ENCODE data around the gene HNF4A. TPM values are rescaled to one million over a fixed set of nuclear protein-coding genes. Genes with fewer than 3 reads are reported as not detected.
"Not testable (repeated sequence)": the region's sequence is repeated elsewhere in the genome, so short reads cannot be mapped to it uniquely, and the experiment has no call there.

HNF4A gene
- total RNA-seq, 5 donors from 2014 or later (not counting 1 experiment from before 2014, with no cell fraction given), result 0.16 to 0.35 (median 0.32) TPM; not detected in 2

GRCh38 chr20:44319839-44320422 lies 35.6 kb upstream of the HNF4A start:
- Mint-ChIP-seq H3K4me3 (no peak overlapping the region), H3K27me3 (peaks cover 0 to 4% of the 10 kb centered on the region in 2 donors), H3K9me3 (no peaks in the 10 kb centered on the region), H3K27ac (no peak overlapping the region), H3K36me3 (no peaks in the 10 kb centered on the region), H3K4me1 (no peaks in the 10 kb centered on the region)
- no peaks in the 10 kb centered on the region for H3K4me1 ChIP-seq (ENCODE audit: control insufficient read depth in 1 of 2, extremely low read depth in 1 of 2, insufficient read depth in 2 of 2, low read length in 2 of 2)
- POLR2A ChIA-PET, result interaction anchor here in 1 of 2 donors (0.6 to 0.7 kb wide), 2 partner anchors 9 to 566 kb away, joined by 3 read pairs; partner anchors contain the start of genes FITM2 and YWHAB
- H3K9me3 ChIP-seq, result no peaks in the 10 kb centered on the region
- ATAC-seq (replicated peaks in 1 of 4), result no peak
- H3K4me3 ChIP-seq (ENCODE audit: control insufficient read depth in 1 of 2, extremely low read depth in 1 of 2, low read length in 1 of 2), result no peak overlapping the region
- H3K27ac ChIP-seq (ENCODE audit: low read length), result no peak overlapping the region
- no peak for DNase-seq
- H3K36me3 ChIP-seq (ENCODE audit: control insufficient read depth in 2 of 2, extremely low read depth in 1 of 2, insufficient read depth in 1 of 2, low read length in 1 of 2), result no peaks in the 10 kb centered on the region
- WGBS (ENCODE audit: insufficient coverage), result no CpG with 5 or more reads among the region's 2 CpGs
- peaks cover 0 to 16% of the 10 kb centered on the region in 2 experiments for H3K27me3 ChIP-seq (replicated peaks in 1 of 2; ENCODE audit: control insufficient read depth in 2 of 2, extremely low read depth in 1 of 2, insufficient read depth in 2 of 2, low read length in 1 of 2)
- CTCF ChIA-PET, result interaction anchor here (0.6 to 4.4 kb wide), 5 partner anchors 8 to 131 kb away, joined by 3 to 30 read pairs (median 3); partner anchors contain the start of gene FITM2 (in 1 of the 2)

- no peaks in the 10 kb centered on the region for H3K9me3 ChIP-seq
- no peak for DNase-seq
- Mint-ChIP-seq H3K27ac (no peak overlapping the region), H3K4me3 (no peak overlapping the region), H3K36me3 (no peaks in the 10 kb centered on the region), H3K27me3 (peaks cover 0 to 6% of the 10 kb centered on the region in 2 donors), H3K9me3 (no peaks in the 10 kb centered on the region), H3K4me1 (peaks cover 0 to 2% (median 0%) of the 10 kb centered on the region in 3 donors)
- H3K27ac ChIP-seq (ENCODE audit: low read length), result no peak overlapping the region
- no peaks in the 10 kb centered on the region for H3K36me3 ChIP-seq (ENCODE audit: control insufficient read depth in 2 of 2, extremely low read depth in 1 of 2, insufficient read depth in 1 of 2, low read length in 1 of 2)
- ChIA-PET CTCF (interaction anchor here in 1 of 2 donors (0.5 kb wide), 1 partner anchor 10 kb away, joined by 12 read pairs; no protein-coding TSS in a partner anchor), POLR2A (no interaction called here)
- ATAC-seq (replicated peaks in 1 of 4), result no peak
- peaks cover 0 to 6% of the 10 kb centered on the region in 2 experiments for H3K4me1 ChIP-seq (ENCODE audit: control insufficient read depth in 1 of 2, extremely low read depth in 1 of 2, insufficient read depth in 2 of 2, low read length in 2 of 2)
- H3K4me3 ChIP-seq (ENCODE audit: control insufficient read depth in 1 of 2, extremely low read depth in 1 of 2, low read length in 1 of 2), result no peak overlapping the region
- WGBS (ENCODE audit: insufficient coverage), result 40% methylated on average over 1 of the region's 1 CpG
- H3K27me3 ChIP-seq (replicated peaks in 1 of 2; ENCODE audit: control insufficient read depth in 2 of 2, extremely low read depth in 1 of 2, insufficient read depth in 2 of 2, low read length in 1 of 2), result peaks cover 0 to 23% of the 10 kb centered on the region in 2 experiments
Observed at GRCh38 chr20:44324343-44324742, 31.2 kb upstream of the HNF4A start.

- CTCF ChIA-PET, result interaction anchor here in 1 of 2 donors (1.5 kb wide), 1 partner anchor 15 kb away, joined by 4 read pairs; the partner anchor contains the start of gene FITM2
- no peaks in the 10 kb centered on the region for H3K9me3 ChIP-seq
- Mint-ChIP-seq H3K27ac (no peak overlapping the region), H3K36me3 (no peaks in the 10 kb centered on the region), H3K4me1 (peaks cover 0 to 2% (median 0%) of the 10 kb centered on the region in 3 donors), H3K9me3 (no peaks in the 10 kb centered on the region), H3K27me3 (peaks cover 0 to 10% of the 10 kb centered on the region in 2 donors), H3K4me3 (peak overlapping the region in 2 of 3 donors; percentile 52 to 68)
- 2% methylated on average over 27 of the region's 50 CpGs for WGBS (ENCODE audit: insufficient coverage)
- peak overlapping the region; percentile 12 to 32 for H3K4me3 ChIP-seq (ENCODE audit: control insufficient read depth in 1 of 2, extremely low read depth in 1 of 2, low read length in 1 of 2)
- DNase-seq (peak in 13 of 35 experiments; percentile 2 to 29 (median 10)), ATAC-seq (replicated peaks in 1 of 4) (peak; percentile 71 to 80 (median 74))
- H3K27ac ChIP-seq (ENCODE audit: low read length), result no peak overlapping the region
- H3K4me1 ChIP-seq (ENCODE audit: control insufficient read depth in 1 of 2, extremely low read depth in 1 of 2, insufficient read depth in 2 of 2, low read length in 2 of 2), result peaks cover 0 to 6% of the 10 kb centered on the region in 2 experiments
- H3K36me3 ChIP-seq (ENCODE audit: control insufficient read depth in 2 of 2, extremely low read depth in 1 of 2, insufficient read depth in 1 of 2, low read length in 1 of 2), result no peaks in the 10 kb centered on the region
- POLR2A ChIA-PET, result interaction anchor here in 1 of 2 donors (0.6 kb wide), 1 partner anchor 10 kb away, joined by 3 read pairs; no protein-coding TSS in a partner anchor
- peaks cover 0 to 31% of the 10 kb centered on the region in 2 experiments for H3K27me3 ChIP-seq (replicated peaks in 1 of 2; ENCODE audit: control insufficient read depth in 2 of 2, extremely low read depth in 1 of 2, insufficient read depth in 2 of 2, low read length in 1 of 2)
Observed at GRCh38 chr20:44326391-44327159, 28.9 kb upstream of the HNF4A start.

- WGBS (ENCODE audit: insufficient coverage), result 89% methylated on average over 6 of the region's 7 CpGs
- POLR2A ChIA-PET, result interaction anchor here in 1 of 2 donors (0.7 kb wide), 1 partner anchor 709 kb away, joined by 3 read pairs; no protein-coding TSS in a partner anchor
Observed at GRCh38 chr20:44327748-44328147, 27.8 kb upstream of the HNF4A start.

GRCh38 chr20:44328428-44328827 lies 27.1 kb upstream of the HNF4A start:
- H3K9me3 Mint-ChIP-seq, result no peaks in the 10 kb centered on the region

More at GRCh38 chr20:44327748-44328147, 27.8 kb upstream of the HNF4A start:
- not testable (repeated sequence) for H3K9me3 Mint-ChIP-seq; H3K27ac Mint-ChIP-seq; DNase-seq; H3K4me3 ChIP-seq (ENCODE audit: control insufficient read depth in 1 of 2, extremely low read depth in 1 of 2, low read length in 1 of 2); H3K4me1 ChIP-seq (ENCODE audit: control insufficient read depth in 1 of 2, extremely low read depth in 1 of 2, insufficient read depth in 2 of 2, low read length in 2 of 2); H3K27ac ChIP-seq (ENCODE audit: low read length); H3K4me1 Mint-ChIP-seq; H3K9me3 ChIP-seq; H3K36me3 ChIP-seq (ENCODE audit: control insufficient read depth in 2 of 2, extremely low read depth in 1 of 2, insufficient read depth in 1 of 2, low read length in 1 of 2); H3K36me3 Mint-ChIP-seq; ATAC-seq (replicated peaks in 1 of 4); H3K27me3 Mint-ChIP-seq
- H3K4me3 Mint-ChIP-seq, result peak overlapping the region in 1 of 3 donors; percentile 68
- CTCF ChIA-PET, result interaction anchor here (0.7 to 1.5 kb wide), 3 partner anchors 13 to 112 kb away, joined by 3 to 6 read pairs (median 4); partner anchors contain the start of gene FITM2 (in 1 of the 2)
- H3K27me3 ChIP-seq (replicated peaks in 1 of 2; ENCODE audit: control insufficient read depth in 2 of 2, extremely low read depth in 1 of 2, insufficient read depth in 2 of 2, low read length in 1 of 2), result peaks cover 0 to 29% of the 10 kb centered on the region in 2 experiments

GRCh38 chr20:44331201-44331600 lies 24.3 kb upstream of the HNF4A start:
- Histone ChIP-seq H3K4me1 (ENCODE audit: control insufficient read depth in 1 of 2, extremely low read depth in 1 of 2, insufficient read depth in 2 of 2, low read length in 2 of 2) (peaks cover 0 to 6% of the 10 kb centered on the region in 2 experiments), H3K27me3 (replicated peaks in 1 of 2; ENCODE audit: control insufficient read depth in 2 of 2, extremely low read depth in 1 of 2, insufficient read depth in 2 of 2, low read length in 1 of 2) (peaks cover 0 to 34% of the 10 kb centered on the region in 2 experiments), H3K4me3 (ENCODE audit: control insufficient read depth in 1 of 2, extremely low read depth in 1 of 2, low read length in 1 of 2) (no peak overlapping the region), H3K27ac (ENCODE audit: low read length) (no peak overlapping the region), H3K9me3 (no peaks in the 10 kb centered on the region), H3K36me3 (ENCODE audit: control insufficient read depth in 2 of 2, extremely low read depth in 1 of 2, insufficient read depth in 1 of 2, low read length in 1 of 2) (no peaks in the 10 kb centered on the region)
- peaks cover 0 to 14% of the 10 kb centered on the region in 2 donors for H3K27me3 Mint-ChIP-seq
- no peak for DNase-seq
- no peak overlapping the region for H3K27ac Mint-ChIP-seq
- H3K36me3 Mint-ChIP-seq, result no peaks in the 10 kb centered on the region
- no peak overlapping the region for H3K4me3 Mint-ChIP-seq
- ChIA-PET CTCF (no interaction called here), POLR2A (no interaction called here)
- WGBS (ENCODE audit: insufficient coverage), result no CpG with 5 or more reads among the region's 2 CpGs
- peaks cover 0 to 2% (median 0%) of the 10 kb centered on the region in 3 donors for H3K4me1 Mint-ChIP-seq
- H3K9me3 Mint-ChIP-seq, result no peaks in the 10 kb centered on the region
- ATAC-seq (replicated peaks in 1 of 4), result no peak

More at GRCh38 chr20:44328428-44328827, 27.1 kb upstream of the HNF4A start:
- DNase-seq (no peak), ATAC-seq (replicated peaks in 1 of 4) (no peak)
- WGBS (ENCODE audit: insufficient coverage), result 36% methylated on average over 1 of the region's 4 CpGs
- Histone ChIP-seq H3K27ac (ENCODE audit: low read length) (no peak overlapping the region), H3K9me3 (no peaks in the 10 kb centered on the region), H3K36me3 (ENCODE audit: control insufficient read depth in 2 of 2, extremely low read depth in 1 of 2, insufficient read depth in 1 of 2, low read length in 1 of 2) (no peaks in the 10 kb centered on the region), H3K4me1 (ENCODE audit: control insufficient read depth in 1 of 2, extremely low read depth in 1 of 2, insufficient read depth in 2 of 2, low read length in 2 of 2) (peaks cover 0 to 6% of the 10 kb centered on the region in 2 experiments), H3K27me3 (replicated peaks in 1 of 2; ENCODE audit: control insufficient read depth in 2 of 2, extremely low read depth in 1 of 2, insufficient read depth in 2 of 2, low read length in 1 of 2) (peaks cover 0 to 29% of the 10 kb centered on the region in 2 experiments), H3K4me3 (ENCODE audit: control insufficient read depth in 1 of 2, extremely low read depth in 1 of 2, low read length in 1 of 2) (no peak overlapping the region)
- Mint-ChIP-seq H3K4me1 (peaks cover 0 to 2% (median 0%) of the 10 kb centered on the region in 3 donors), H3K4me3 (peak overlapping the region in 2 of 3 donors; percentile 55 to 68), H3K27ac (no peak overlapping the region), H3K36me3 (no peaks in the 10 kb centered on the region), H3K27me3 (peaks cover 0 to 10% of the 10 kb centered on the region in 2 donors)
- CTCF ChIA-PET, result interaction anchor here in 1 of 2 donors (1.0 kb wide), 1 partner anchor 112 kb away, joined by 3 read pairs; no protein-coding TSS in a partner anchor
- POLR2A ChIA-PET, result interaction anchor here in 1 of 2 donors (0.5 to 0.6 kb wide), 2 partner anchors 20 to 190 kb away, joined by 3 to 4 read pairs; no protein-coding TSS in a partner anchor
